ENCODE results near the gene UPK3BL2. TPM values are rescaled to one million over a fixed set of nuclear protein-coding genes. Genes with fewer than 3 reads are reported as not detected.

Gene UPK3BL2
- total RNA-seq, 4 donors from 2014 or later: 2.7 to 19.5 (median 13.2) TPM

Other genes with a start within 250 kb of the UPK3BL2 start
- not detected for gene SPDYE6, start 187.3 kb downstream of the UPK3BL2 start, total RNA-seq
- gene PRKRIP1, start 147.3 kb downstream of the UPK3BL2 start, total RNA-seq: 10 to 100 TPM; 31.8 to 43.7 (median 37.7) TPM
- 100 to 1,000 TPM in 2 of 4 donors, 10 to 100 TPM in 2; 41.8 to 133 (median 81.4) TPM for gene ORAI2, start 110.1 kb downstream of the UPK3BL2 start, total RNA-seq
- 10 to 100 TPM; 16.9 to 42.2 (median 28.6) TPM for gene ALKBH4, start 78.8 kb downstream of the UPK3BL2 start, total RNA-seq
- gene LRWD1, start 78.7 kb downstream of the UPK3BL2 start, total RNA-seq: 10 to 100 TPM; 11.4 to 23.5 (median 16.4) TPM
- 10 to 100 TPM in 3 of 4 donors, 1 to 10 TPM in 1; 6.9 to 31.5 (median 20.8) TPM for gene POLR2J, start 64.8 kb downstream of the UPK3BL2 start, total RNA-seq
- gene RASA4B, start 25.9 kb downstream of the UPK3BL2 start, total RNA-seq: 10 to 100 TPM in 1 of 4 donors, 1 to 10 TPM in 2, under 1 TPM in 1; 0.98 to 14.6 (median 6.4) TPM
- gene SPDYE2, start 7.5 kb upstream of the UPK3BL2 start, total RNA-seq: under 1 TPM in 1 of 4 donors, not detected in 3; 0.45 TPM
- 10 to 100 TPM; 26.2 to 66.7 (median 31.9) TPM for gene POLR2J3, start 28.9 kb upstream of the UPK3BL2 start, total RNA-seq
- gene RASA4, start 73.1 kb upstream of the UPK3BL2 start, total RNA-seq: 10 to 100 TPM; 11.9 to 47.8 (median 28.7) TPM
- gene UPK3BL1, start 99.1 kb upstream of the UPK3BL2 start, total RNA-seq: 10 to 100 TPM; 14.2 to 57.6 (median 44.9) TPM
- not detected for gene SPDYE2B, start 106.6 kb upstream of the UPK3BL2 start, total RNA-seq
- gene POLR2J2, start 128.0 kb upstream of the UPK3BL2 start, total RNA-seq: 10 to 100 TPM in 1 of 4 donors, 1 to 10 TPM in 3; 2.0 to 10.3 (median 3.0) TPM
- 10 to 100 TPM; 19.8 to 35.8 (median 31.6) TPM for gene FAM185A, start 205.3 kb upstream of the UPK3BL2 start, total RNA-seq